Smooth muscle cell (in vitro differentiated cells): ENCODE measurements around the gene KCNK6. TPM values are rescaled to one million over a fixed set of nuclear protein-coding genes. Genes with fewer than 3 reads are reported as not detected.
A peak's percentile ranks its signal among the peaks of the same experiment; 100 is the strongest.

Experiments used
- DNase-seq: peaks from one replicate; lab custom pipeline; 2025; ENCODE audit not compliant: unreplicated experiment; lab: John Stamatoyannopoulos, UW
- H2AFZ ChIP-seq: fragments of 200-600 bp; sonication (generic); 2 replicates; pipeline ENCODE4 v1.6.0; 2016; ENCODE audit warnings: antibody characterized with exemption, low read depth, mild to moderate bottlenecking
- H3F3A ChIP-seq: fragments of 200-600 bp; sonication (generic); 2 replicates; pipeline ENCODE4 v1.6.0; 2017; ENCODE audit warnings: antibody characterized with exemption, low read depth
- H3K27ac ChIP-seq: fragments of 200-600 bp; sonication (generic); 2 replicates; pipeline ENCODE4 v1.5.1; 2016; ENCODE audit warnings: low read depth, mild to moderate bottlenecking
- H3K27me3 ChIP-seq: fragments of 200-600 bp; sonication (generic); 2 replicates; pipeline ENCODE4 v1.6.1; 2016; ENCODE audit warnings: low read depth, mild to moderate bottlenecking
- H3K36me3 ChIP-seq: fragments of 200-600 bp; sonication (generic); 2 replicates; pipeline ENCODE4 v1.5.1; 2016; ENCODE audit warnings: low read depth
- H3K4me1 ChIP-seq: fragments of 200-600 bp; sonication (generic); 2 replicates; pipeline ENCODE4 v1.5.1; 2016; ENCODE audit warnings: low read depth
- H3K4me2 ChIP-seq: fragments of 200-600 bp; sonication (generic); 2 replicates; pipeline ENCODE4 v1.6.0; 2016; ENCODE audit warnings: mild to moderate bottlenecking
- H3K4me3 ChIP-seq: fragments of 200-600 bp; sonication (generic); 2 replicates; pipeline ENCODE4 v1.5.1; 2016; ENCODE audit warnings: mild to moderate bottlenecking
- H3K79me2 ChIP-seq: fragments of 200-600 bp; sonication (generic); 2 replicates; pipeline ENCODE4 v1.6.0; 2016; ENCODE audit warnings: low read depth, mild to moderate bottlenecking
- H3K9ac ChIP-seq: fragments of 200-600 bp; sonication (generic); 2 replicates; pipeline ENCODE4 v1.6.0; 2016; ENCODE audit warnings: low read depth
- H3K9me3 ChIP-seq: fragments of 200-600 bp; sonication (generic); replicated peaks from 2 replicates; pipeline ENCODE4 v1.5.1; 2016; ENCODE audit warnings: low read depth
- H4K20me1 ChIP-seq: fragments of 200-600 bp; sonication (generic); 2 replicates; pipeline ENCODE4 v1.6.0; 2016; ENCODE audit warnings: low read depth
- CTCF ChIP-seq: fragments of 200-600 bp; sonication (generic); IDR thresholded peaks from 2 replicates; pipeline ENCODE4 v1.5.1; 2017; ENCODE audit warnings: borderline replicate concordance, mild to moderate bottlenecking, antibody characterized with exemption; ENCODE audit not compliant: insufficient read depth, poor library complexity, severe bottlenecking
- WGBS: methylation state at CpG from one replicate; pipeline ENCODE4 v1.1.7; 2016; ENCODE audit warnings: low lambda C conversion rate; 5-methylcytosine and 5-hydroxymethylcytosine counted together
- polyA plus RNA-seq: library from polyadenylated mRNA; unstranded; fragments of >200 nt; fragmentation: Nextera tagmentation; extraction: Ambion mirVana; gene quantifications from 2 replicates; pipeline ENCODE4 v1.2.1, GENCODE V29; 2016
- total RNA-seq: library from RNA; depleted of rRNA; stranded (reverse); fragments of >200 nt; gene quantifications from 2 replicates; pipeline ENCODE4 v1.2.3, GENCODE V29; 2014

Gene KCNK6
- total and polyA plus RNA-seq, 2 experiments from 2014 or later: 6.5 to 12.6 TPM

DNA sequence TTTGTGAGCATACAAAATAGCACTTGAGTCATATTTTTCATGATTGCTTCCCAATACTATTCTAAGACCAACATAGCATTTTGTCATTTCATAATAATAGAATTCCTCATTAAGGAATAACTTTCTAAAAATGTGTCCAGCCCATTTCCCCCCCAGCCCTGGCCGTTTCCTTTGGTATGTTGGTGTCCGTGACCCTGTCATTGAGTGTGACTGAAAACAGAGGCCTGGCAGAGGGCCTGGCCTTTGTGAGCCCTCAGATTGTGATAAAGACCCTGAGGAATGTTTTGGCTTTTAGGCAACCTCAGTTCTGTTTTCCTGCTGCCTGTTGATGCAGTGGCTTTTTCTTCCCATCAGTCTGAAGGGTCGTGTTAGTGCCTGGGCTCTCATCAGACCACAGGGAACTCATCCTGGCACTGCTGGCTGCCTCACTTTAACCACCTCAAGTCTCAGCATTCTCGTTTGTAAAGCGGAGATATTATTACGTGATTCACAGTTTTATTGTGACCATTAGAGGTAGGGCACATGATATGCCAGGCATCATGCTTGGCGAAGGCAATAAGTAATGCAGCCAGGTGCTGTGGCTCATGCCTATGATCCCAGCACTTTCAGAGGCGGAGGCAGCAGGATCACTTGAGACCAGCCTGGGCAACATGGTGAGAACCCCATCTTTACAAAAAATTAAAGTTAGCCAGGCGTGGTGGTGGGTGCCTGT, 41.5 kb upstream of the KCNK6 start:
- H3K4me3 ChIP-seq: no peak overlapping the region
- H3K27me3 ChIP-seq: no peaks in the 10 kb centered on the region
- H3K9me3 ChIP-seq: no peaks in the 10 kb centered on the region
- peaks cover 40% of the 10 kb centered on the region for H3K79me2 ChIP-seq
- no peak for DNase-seq
- H2AFZ ChIP-seq: no peak overlapping the region
- no peak for TF ChIP-seq CTCF
- peaks cover 9% of the 10 kb centered on the region for H3K4me1 ChIP-seq
- peak overlapping the region; percentile 75 for H3K27ac ChIP-seq
- no peak overlapping the region for H3K9ac ChIP-seq
- peaks cover 52% of the 10 kb centered on the region for H4K20me1 ChIP-seq
- 47% methylated on average over 9 of the region's 9 CpGs for WGBS
- peaks cover 26% of the 10 kb centered on the region for H3F3A ChIP-seq
- peak overlapping the region; percentile 48 for H3K4me2 ChIP-seq
- no peaks in the 10 kb centered on the region for H3K36me3 ChIP-seq

GRCh38 chr19:38278751-38279150, 40.9 kb upstream of the KCNK6 start:
- Histone ChIP-seq H3K27me3 (no peaks in the 10 kb centered on the region), H4K20me1 (peaks cover 51% of the 10 kb centered on the region), H3K9ac (no peak overlapping the region), H3K79me2 (peaks cover 33% of the 10 kb centered on the region), H3K9me3 (no peaks in the 10 kb centered on the region), H3K4me1 (peaks cover 9% of the 10 kb centered on the region), H2AFZ (no peak overlapping the region), H3K36me3 (no peaks in the 10 kb centered on the region), H3F3A (peaks cover 26% of the 10 kb centered on the region), H3K4me2 (peak overlapping the region; percentile 48), H3K27ac (peak overlapping the region; percentile 75), H3K4me3 (no peak overlapping the region)
- WGBS: 47% methylated on average over 2 of the region's 2 CpGs
- no peak for DNase-seq
- no peak for TF ChIP-seq CTCF

DNA sequence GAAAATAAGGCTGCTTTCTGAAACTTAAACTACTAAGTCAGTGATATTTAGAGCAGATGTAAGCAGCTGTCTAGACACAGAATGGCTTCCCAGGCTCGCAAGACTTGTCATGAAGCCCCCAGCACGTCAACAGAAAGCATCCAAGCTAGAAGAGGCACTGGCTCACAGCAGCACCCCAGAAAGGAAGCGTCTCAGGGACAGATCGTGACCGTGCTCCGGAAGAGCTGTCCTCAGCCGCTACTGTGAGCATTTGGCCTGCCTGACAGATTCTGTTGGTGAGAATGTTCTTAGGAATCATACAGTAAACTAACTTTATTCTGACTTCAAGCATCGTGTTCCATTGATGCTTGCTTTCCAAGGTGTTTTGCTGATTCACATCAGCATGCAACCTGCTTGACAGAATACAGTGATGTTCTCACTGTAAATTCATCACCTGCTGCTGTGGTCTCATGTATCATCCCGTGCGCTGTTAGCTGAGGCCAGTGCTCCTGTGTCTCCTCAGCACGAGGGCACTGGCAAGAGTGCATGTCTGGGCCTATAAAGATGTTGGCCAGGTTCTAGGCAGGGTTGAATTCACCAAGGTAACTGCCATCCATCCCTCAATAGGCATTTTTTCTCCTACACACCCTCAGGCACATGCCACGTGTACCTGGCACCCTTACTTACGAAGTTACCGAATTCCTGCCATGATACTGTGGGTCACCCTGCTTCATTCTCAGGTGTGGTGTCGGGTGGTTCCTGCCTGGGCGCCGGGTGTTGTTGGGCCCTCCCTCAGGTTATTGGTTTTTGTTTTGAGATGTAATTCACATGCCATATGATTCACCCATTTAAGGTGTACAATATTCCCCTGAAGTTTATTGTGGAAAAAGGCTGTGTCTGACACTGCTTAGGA, 39.4 kb upstream of the KCNK6 start:
- Histone ChIP-seq H4K20me1 (peaks cover 50% of the 10 kb centered on the region), H3K79me2 (peaks cover 30% of the 10 kb centered on the region), H3K9ac (no peak overlapping the region), H3K27ac (no peak overlapping the region), H3K4me2 (no peak overlapping the region), H3K4me3 (no peak overlapping the region), H3K27me3 (no peaks in the 10 kb centered on the region), H3K36me3 (no peaks in the 10 kb centered on the region), H3K4me1 (peaks cover 9% of the 10 kb centered on the region), H2AFZ (no peak overlapping the region), H3F3A (peaks cover 26% of the 10 kb centered on the region), H3K9me3 (no peaks in the 10 kb centered on the region)
- WGBS: 92% methylated on average over 17 of the region's 17 CpGs
- DNase-seq: no peak
- no peak for TF ChIP-seq CTCF
